A673 (cell line): Measurements from ENCODE around the gene RHOF. TPM values are rescaled to one million over a fixed set of nuclear protein-coding genes. Genes with fewer than 3 reads are reported as not detected.

Source experiments
- Bru-seq: library from RNA; stranded (reverse); fragments of 400-500 nt; gene quantifications from one replicate; lab custom pipeline; 2021; lab: Mats Ljungman, UMichigan
- BruChase-seq, 2 experiments: library from RNA; stranded (reverse); fragments of 400-500 nt; gene quantifications; one replicate each; lab custom pipeline; 2021; lab: Mats Ljungman, UMichigan
- BruUV-seq: library from RNA; stranded (reverse); fragments of 400-500 nt; replicated peaks from 2 replicates; lab custom pipeline; 2021; lab: Mats Ljungman, UMichigan
- CTCF ChIA-PET: fragments of 300-600 bp; sonication (Branson Sonifier 250); formaldehyde crosslinking; loops from one replicate; lab custom pipeline; 2022; ENCODE audit warnings: antibody characterized with exemption; lab: Charles Lee
- POLR2A ChIA-PET: fragments of 300-600 bp; sonication (Branson Sonifier 250); formaldehyde crosslinking; loops from one replicate; lab custom pipeline; 2022; ENCODE audit warnings: antibody characterized with exemption; ENCODE audit not compliant: low non-redundant PET; lab: Charles Lee
- DNase-seq: peaks from one replicate; pipeline ENCODE4 v3.0.0-alpha.2; 2015; ENCODE audit warnings: low spot score
- H3K27ac ChIP-seq: fragments of 200-600 bp; sonication (generic); 2 replicates; pipeline ENCODE4 v1.5.1; 2016; ENCODE audit warnings: mixed run types, low read depth, mild to moderate bottlenecking, mixed read lengths, antibody characterized with exemption, low read length; ENCODE audit not compliant: poor library complexity, severe bottlenecking
- H3K27me3 ChIP-seq: fragments of 200-600 bp; sonication (generic); replicated peaks from 2 replicates; pipeline ENCODE4 v1.6.1; 2017; ENCODE audit warnings: mixed run types, low read depth, mild to moderate bottlenecking, mixed read lengths, antibody characterized with exemption, low read length; ENCODE audit not compliant: insufficient read depth, poor library complexity
- H3K36me3 ChIP-seq: fragments of 200-600 bp; sonication (generic); 2 replicates; pipeline ENCODE4 v1.6.1; 2016; ENCODE audit warnings: mixed run types, mild to moderate bottlenecking, mixed read lengths, antibody characterized with exemption, low read length; ENCODE audit not compliant: insufficient read depth, poor library complexity, severe bottlenecking
- H3K4me1 ChIP-seq: fragments of 200-600 bp; sonication (generic); 2 replicates; pipeline ENCODE4 v1.6.1; 2017; ENCODE audit warnings: mixed run types, mild to moderate bottlenecking, mixed read lengths, antibody characterized with exemption, low read length; ENCODE audit not compliant: insufficient read depth, poor library complexity, severe bottlenecking
- H3K4me3 ChIP-seq: fragments of 200-600 bp; sonication (generic); 2 replicates; pipeline ENCODE4 v1.5.1; 2016; ENCODE audit warnings: low read depth, mixed run types, mild to moderate bottlenecking, mixed read lengths, low read length; ENCODE audit not compliant: poor library complexity, severe bottlenecking
- H3K9me3 ChIP-seq: fragments of 200-600 bp; sonication (generic); 2 replicates; pipeline ENCODE4 v1.6.1; 2016; ENCODE audit warnings: mixed run types, low read depth, mild to moderate bottlenecking, mixed read lengths, antibody characterized with exemption, low read length; ENCODE audit not compliant: poor library complexity, severe bottlenecking
- EZH2 ChIP-seq: fragments of 200-600 bp; sonication (generic); IDR thresholded peaks from 2 replicates; pipeline ENCODE4 v1.6.1; 2017; ENCODE audit warnings: borderline replicate concordance, low read depth, mild to moderate bottlenecking, mixed read lengths, antibody characterized with exemption, low read length; ENCODE audit not compliant: poor library complexity, severe bottlenecking
- intact Hi-C: fragments of 100-400 bp; cut with micrococcal nuclease; formaldehyde crosslinking; loops from one replicate; pipeline ENCODE4 v1.10.0; 2022; ENCODE audit not compliant: unreplicated experiment
- long read RNA-seq: library from polyadenylated mRNA; stranded (forward); transcript quantifications from one replicate; pipeline ENCODE4 v2.0.0, GENCODE V29; 2022
- total RNA-seq: library from RNA; stranded (reverse); gene quantifications from 2 replicates; pipeline ENCODE4 v1.2.3, GENCODE V29; 2021
- TF ChIP-seq, protein P1 (sequence below): fragments of 300-800, 200-600 bp; sonication (generic); conservative IDR thresholded peaks from 2 replicates; pipeline ENCODE4 v1.5.1; 2017; ENCODE audit warnings: low read depth, mild to moderate bottlenecking, antibody characterized with exemption, low read length, moderate library complexity, mixed read lengths

RHOF gene, protein sequence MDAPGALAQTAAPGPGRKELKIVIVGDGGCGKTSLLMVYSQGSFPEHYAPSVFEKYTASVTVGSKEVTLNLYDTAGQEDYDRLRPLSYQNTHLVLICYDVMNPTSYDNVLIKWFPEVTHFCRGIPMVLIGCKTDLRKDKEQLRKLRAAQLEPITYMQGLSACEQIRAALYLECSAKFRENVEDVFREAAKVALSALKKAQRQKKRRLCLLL
- total RNA-seq, result 21.1 and 24.3 TPM in 2 replicates
- Bru-seq, nascent RNA, result percentile 33 among the genes with signal in this experiment
- BruChase-seq, experiment 1, labeled RNA remaining after a 2-hour chase, result percentile 36 among the genes with signal in this experiment
- percentile 40 among the genes with signal in this experiment for BruChase-seq, experiment 2, labeled RNA remaining after a 6-hour chase
- long read RNA-seq, transcript RHOF-201 (5 exons, 3,009 nt), result major isoform, 5 of 8 reads
- long read RNA-seq, partial matches to known transcripts, result 0 of 8 reads
- long read RNA-seq, other reads (novel, unspliced or antisense), result 1 of 8 reads

DNA sequence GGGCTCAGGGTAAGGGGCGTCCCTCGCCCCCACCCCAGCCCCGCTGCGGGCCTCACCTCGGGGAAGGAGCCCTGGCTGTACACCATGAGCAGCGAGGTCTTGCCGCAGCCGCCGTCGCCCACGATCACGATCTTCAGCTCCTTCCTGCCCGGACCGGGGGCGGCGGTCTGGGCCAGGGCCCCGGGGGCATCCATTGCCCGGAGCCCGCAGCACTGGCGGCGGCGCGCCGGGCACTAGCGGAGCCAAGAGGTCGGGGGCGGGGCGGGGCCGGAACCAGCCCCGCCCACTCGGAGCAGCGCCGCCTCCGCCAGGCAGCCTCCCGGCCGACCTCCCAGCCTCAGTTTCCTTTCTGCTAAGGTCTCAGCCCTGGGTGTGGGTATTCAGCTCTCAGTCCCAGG is at the start of gene RHOF:
Gene RHOF (minus strand): TSS at position 249 of the 398 bp plus-strand sequence. CDS start 55 bp downstream, at position 194.
- peak within 1 kb of the TSS; percentile 83 for H3K27ac ChIP-seq
- no peaks in the 10 kb centered on the region for H3K27me3 ChIP-seq
- H3K9me3 ChIP-seq, result no peaks in the 10 kb centered on the region
- ChIA-PET CTCF (interaction anchor here (0.5 to 4.6 kb wide), 14 partner anchors 12 to 575 kb away, joined by 3 to 82 read pairs (median 5); partner anchors contain the start of genes PSMD9 and TMEM120B), POLR2A (interaction anchor here (0.7 to 1.9 kb wide), 2 partner anchors 9 kb away, joined by 5 to 12 read pairs; no protein-coding TSS in a partner anchor)
- peaks cover 27% of the 10 kb centered on the region for H3K4me1 ChIP-seq
- no peak for DNase-seq
- BruUV-seq, result no TSS peak
- TF ChIP-seq, protein P1, sequence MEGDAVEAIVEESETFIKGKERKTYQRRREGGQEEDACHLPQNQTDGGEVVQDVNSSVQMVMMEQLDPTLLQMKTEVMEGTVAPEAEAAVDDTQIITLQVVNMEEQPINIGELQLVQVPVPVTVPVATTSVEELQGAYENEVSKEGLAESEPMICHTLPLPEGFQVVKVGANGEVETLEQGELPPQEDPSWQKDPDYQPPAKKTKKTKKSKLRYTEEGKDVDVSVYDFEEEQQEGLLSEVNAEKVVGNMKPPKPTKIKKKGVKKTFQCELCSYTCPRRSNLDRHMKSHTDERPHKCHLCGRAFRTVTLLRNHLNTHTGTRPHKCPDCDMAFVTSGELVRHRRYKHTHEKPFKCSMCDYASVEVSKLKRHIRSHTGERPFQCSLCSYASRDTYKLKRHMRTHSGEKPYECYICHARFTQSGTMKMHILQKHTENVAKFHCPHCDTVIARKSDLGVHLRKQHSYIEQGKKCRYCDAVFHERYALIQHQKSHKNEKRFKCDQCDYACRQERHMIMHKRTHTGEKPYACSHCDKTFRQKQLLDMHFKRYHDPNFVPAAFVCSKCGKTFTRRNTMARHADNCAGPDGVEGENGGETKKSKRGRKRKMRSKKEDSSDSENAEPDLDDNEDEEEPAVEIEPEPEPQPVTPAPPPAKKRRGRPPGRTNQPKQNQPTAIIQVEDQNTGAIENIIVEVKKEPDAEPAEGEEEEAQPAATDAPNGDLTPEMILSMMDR, result no peak
- no peak for TF ChIP-seq EZH2
- H3K36me3 ChIP-seq, result peaks cover 15% of the 10 kb centered on the region
- intact Hi-C loops, result loop anchor here (5.0 kb wide), 1 partner anchor 96 kb away; no protein-coding TSS in a partner anchor
- peak within 1 kb of the TSS; percentile 58 for H3K4me3 ChIP-seq

DNA sequence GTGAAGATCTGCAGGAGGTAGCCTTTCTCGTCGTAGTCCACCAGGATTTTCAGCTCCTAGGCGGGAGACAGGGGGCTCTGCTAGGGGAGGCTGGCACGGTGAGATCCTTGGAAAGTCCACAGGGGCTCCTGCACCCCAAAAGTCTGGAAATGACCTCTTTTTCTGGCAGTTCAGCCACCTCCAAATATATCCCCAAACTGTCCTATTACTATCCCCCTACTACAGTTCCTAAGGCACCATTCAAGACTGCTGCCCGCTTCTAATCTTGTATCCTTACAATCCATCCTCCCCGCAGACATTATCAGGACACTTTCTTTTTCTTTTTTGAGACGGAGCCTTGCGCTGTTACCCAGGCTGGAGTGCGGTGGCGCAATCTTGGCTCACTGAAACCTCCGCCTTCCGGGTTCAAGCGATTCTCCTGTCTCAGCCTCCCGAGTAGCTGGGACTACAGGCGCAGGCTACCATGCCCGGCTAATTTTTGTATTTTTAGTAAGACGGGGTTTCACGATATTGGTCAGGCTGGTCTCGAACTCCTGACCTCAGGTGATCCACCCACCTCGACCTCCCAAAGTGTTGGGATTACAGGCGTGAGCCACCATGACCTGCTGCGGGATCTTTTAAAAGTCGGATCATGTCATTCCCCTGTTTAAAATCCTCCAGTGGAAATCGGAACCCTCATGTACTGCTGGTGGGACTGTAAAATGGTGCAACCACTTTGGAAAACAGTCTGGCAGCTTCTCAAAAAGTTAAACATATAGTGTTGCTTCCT is 46.7 kb upstream of the RHOF start:
- Histone ChIP-seq H3K4me3 (peak overlapping the region; percentile 58), H3K9me3 (no peaks in the 10 kb centered on the region), H3K27me3 (no peaks in the 10 kb centered on the region), H3K27ac (peak overlapping the region; percentile 68), H3K4me1 (peaks cover 5% of the 10 kb centered on the region), H3K36me3 (no peaks in the 10 kb centered on the region)
- TF ChIP-seq, protein P1, result no peak
- no peak for TF ChIP-seq EZH2
- DNase-seq, result no peak
- intact Hi-C loops, result loop anchor here (2.0 kb wide), 1 partner anchor 49 kb away; the partner anchor contains the start of gene PSMD9
- ChIA-PET POLR2A (no interaction called here), CTCF (interaction anchor here (1.5 kb wide), 1 partner anchor 29 kb away, joined by 3 read pairs; no protein-coding TSS in a partner anchor)
- BruUV-seq, result no TSS peak
